ENCODE results near the gene TMEM179. TPM values are rescaled to one million over a fixed set of nuclear protein-coding genes. Genes with fewer than 3 reads are reported as not detected.
A peak's percentile ranks its signal among the peaks of the same experiment; 100 is the strongest.

Gene TMEM179
- total RNA-seq, 1 experiment from 2014 or later: not detected

- no peak overlapping the region for H3K27ac Mint-ChIP-seq (ENCODE audit: unreplicated experiment)
- DNase-seq: no peak
- H3K36me3 Mint-ChIP-seq (ENCODE audit: insufficient read depth, unreplicated experiment): no peaks in the 10 kb centered on the region
- no TSS peak for BruUV-seq (replicated peaks)
- intact Hi-C loops (cut with micrococcal nuclease; ENCODE audit: unreplicated experiment): no loop called here
- H3K9me3 Mint-ChIP-seq (ENCODE audit: low read depth, unreplicated experiment): no peaks in the 10 kb centered on the region
- peaks cover 64% of the 10 kb centered on the region for H3K27me3 Mint-ChIP-seq (ENCODE audit: unreplicated experiment)
- peaks cover 7% of the 10 kb centered on the region for H3K4me1 Mint-ChIP-seq (ENCODE audit: low read depth, unreplicated experiment)
- no peak for TF ChIP-seq CTCF (IDR thresholded peaks at IDR 0.05; ENCODE audit: unreplicated experiment)
- CTCF ChIA-PET: interaction anchor here (1.7 kb wide), 1 partner anchor 14 kb away, joined by 7 read pairs; no protein-coding TSS in a partner anchor
- H3K4me3 Mint-ChIP-seq (ENCODE audit: low read depth, unreplicated experiment): no peak overlapping the region
These were observed 26.3 kb downstream of the TMEM179 start for GRCh38 chr14:104578321-104578720.

GRCh38 chr14:104577847-104578301 is 26.7 kb downstream of the TMEM179 start:
- CTCF ChIA-PET: interaction anchor here (0.8 to 1.7 kb wide), 2 partner anchors 14 to 15 kb away, joined by 5 to 7 read pairs; no protein-coding TSS in a partner anchor
- no peak for TF ChIP-seq CTCF (IDR thresholded peaks at IDR 0.05; ENCODE audit: unreplicated experiment)
- no TSS peak for BruUV-seq (replicated peaks)

GRCh38 chr14:104577426-104577825 is 27.1 kb downstream of the TMEM179 start:
- Mint-ChIP-seq H3K4me3 (ENCODE audit: low read depth, unreplicated experiment) (no peak overlapping the region), H3K27ac (ENCODE audit: unreplicated experiment) (no peak overlapping the region), H3K36me3 (ENCODE audit: insufficient read depth, unreplicated experiment) (no peaks in the 10 kb centered on the region), H3K9me3 (ENCODE audit: low read depth, unreplicated experiment) (no peaks in the 10 kb centered on the region), H3K27me3 (ENCODE audit: unreplicated experiment) (peaks cover 61% of the 10 kb centered on the region), H3K4me1 (ENCODE audit: low read depth, unreplicated experiment) (peaks cover 7% of the 10 kb centered on the region)
- BruUV-seq (replicated peaks): no TSS peak
- CTCF ChIA-PET: interaction anchor here (0.8 to 1.7 kb wide), 2 partner anchors 13 to 16 kb away, joined by 5 to 7 read pairs; no protein-coding TSS in a partner anchor
- no peak for TF ChIP-seq CTCF (IDR thresholded peaks at IDR 0.05; ENCODE audit: unreplicated experiment)
- DNase-seq: no peak
- intact Hi-C loops (cut with micrococcal nuclease; ENCODE audit: unreplicated experiment): no loop called here

More at GRCh38 chr14:104577847-104578301, 26.7 kb downstream of the TMEM179 start:
- Mint-ChIP-seq H3K36me3 (ENCODE audit: insufficient read depth, unreplicated experiment) (no peaks in the 10 kb centered on the region), H3K9me3 (ENCODE audit: low read depth, unreplicated experiment) (no peaks in the 10 kb centered on the region), H3K27me3 (ENCODE audit: unreplicated experiment) (peaks cover 61% of the 10 kb centered on the region), H3K4me3 (ENCODE audit: low read depth, unreplicated experiment) (no peak overlapping the region), H3K4me1 (ENCODE audit: low read depth, unreplicated experiment) (peaks cover 7% of the 10 kb centered on the region), H3K27ac (ENCODE audit: unreplicated experiment) (no peak overlapping the region)
- intact Hi-C loops (cut with micrococcal nuclease; ENCODE audit: unreplicated experiment): no loop called here
- DNase-seq: no peak

GRCh38 chr14:104576970-104577332 is 27.6 kb downstream of the TMEM179 start:
- CTCF ChIA-PET: interaction anchor here (0.7 to 1.7 kb wide), 3 partner anchors 11 to 16 kb away, joined by 3 to 7 read pairs (median 5); no protein-coding TSS in a partner anchor
- Mint-ChIP-seq H3K4me3 (ENCODE audit: low read depth, unreplicated experiment) (no peak overlapping the region), H3K36me3 (ENCODE audit: insufficient read depth, unreplicated experiment) (no peaks in the 10 kb centered on the region), H3K27me3 (ENCODE audit: unreplicated experiment) (peaks cover 61% of the 10 kb centered on the region), H3K27ac (ENCODE audit: unreplicated experiment) (no peak overlapping the region), H3K9me3 (ENCODE audit: low read depth, unreplicated experiment) (no peaks in the 10 kb centered on the region), H3K4me1 (ENCODE audit: low read depth, unreplicated experiment) (peaks cover 7% of the 10 kb centered on the region)
- no peak for TF ChIP-seq CTCF (IDR thresholded peaks at IDR 0.05; ENCODE audit: unreplicated experiment)
- peak; percentile 29 for DNase-seq
- no TSS peak for BruUV-seq (replicated peaks)
- intact Hi-C loops (cut with micrococcal nuclease; ENCODE audit: unreplicated experiment): no loop called here

All from Calu3 (cell line).